Panc1 (cell line): ENCODE data around the gene ALG13. TPM values are rescaled to one million over a fixed set of nuclear protein-coding genes. Genes with fewer than 3 reads are reported as not detected.
"Not testable (repeated sequence)": the region's sequence is repeated elsewhere in the genome, so short reads cannot be mapped to it uniquely, and the experiment has no call there.

Source experiments
- ATAC-seq: fragments of 200-7000 bp; cut with Tn5 transposase; 2 replicates; pipeline ENCODE4 v1.9.1; 2020; ENCODE audit warnings: mild to moderate bottlenecking, moderate library complexity
- BruUV-seq: library from RNA; stranded (reverse); fragments of 400-500 nt; replicated peaks from 2 replicates; lab custom pipeline; 2021; lab: Mats Ljungman, UMichigan
- CTCF ChIA-PET: fragments of 300-600 bp; sonication (Branson Sonifier 250); formaldehyde crosslinking; loops from one replicate; lab custom pipeline; 2022; ENCODE audit warnings: antibody characterized with exemption; lab: Charles Lee
- POLR2A ChIA-PET: fragments of 300-600 bp; sonication (Branson Sonifier 250); formaldehyde crosslinking; loops from one replicate; lab custom pipeline; 2022; ENCODE audit warnings: antibody characterized with exemption; lab: Charles Lee
- DNase-seq: peaks from one replicate; pipeline ENCODE4 v3.0.0-alpha.2; 2010; ENCODE audit warnings: low read depth, low spot score
- H3K27ac ChIP-seq: 2 replicates; pipeline ENCODE4 v1.5.1; 2011; ENCODE audit warnings: mild to moderate bottlenecking, low read length, inconsistent platforms
- H3K27me3 ChIP-seq: fragments of 200-500 bp; sonication (Bioruptor generic); 2 replicates; pipeline ENCODE4 v1.6.0; 2014; ENCODE audit warnings: low read length, inconsistent platforms; ENCODE audit not compliant: control insufficient read depth, insufficient read depth
- H3K36me3 ChIP-seq: fragments of 200-500 bp; sonication (Bioruptor generic); 2 replicates; pipeline ENCODE4 v1.5.1; 2014; ENCODE audit warnings: inconsistent platforms, mild to moderate bottlenecking, low read length, moderate library complexity; ENCODE audit not compliant: control insufficient read depth, insufficient read depth
- H3K4me1 ChIP-seq: 2 replicates; pipeline ENCODE4 v1.5.1; 2011; ENCODE audit warnings: inconsistent platforms, mild to moderate bottlenecking, low read length, moderate library complexity; ENCODE audit not compliant: control insufficient read depth, insufficient read depth
- H3K4me3 ChIP-seq, 2 experiments: 2 replicates each; pipeline ENCODE4 v1.5.1; 2011 to 2012; ENCODE audit warnings: low read depth in 2 of 2, low read length in 2 of 2, mild to moderate bottlenecking in 2 of 2, inconsistent platforms in 1 of 2, moderate library complexity in 1 of 2
- H3K9me3 ChIP-seq: fragments of 200-500 bp; sonication (Bioruptor generic); 2 replicates; pipeline ENCODE4 v1.5.1; 2014; ENCODE audit warnings: low read depth, mild to moderate bottlenecking, inconsistent platforms, low read length, moderate library complexity; ENCODE audit not compliant: control insufficient read depth, insufficient read depth
- CTCF ChIP-seq: fragments of 450-650 bp; IDR thresholded peaks from 2 replicates; pipeline ENCODE4 v1.5.1; 2017; ENCODE audit warnings: mild to moderate bottlenecking
- POLR2AphosphoS5 ChIP-seq: IDR thresholded peaks from 2 replicates; pipeline ENCODE4 v1.6.1; 2012; ENCODE audit warnings: mild to moderate bottlenecking, low read depth, low read length, moderate library complexity
- SIN3A ChIP-seq: IDR thresholded peaks from 2 replicates; pipeline ENCODE4 v1.6.1; 2012; ENCODE audit warnings: low read depth, mild to moderate bottlenecking, low read length, moderate library complexity, borderline replicate concordance; ENCODE audit not compliant: insufficient read depth
- TCF7L2 ChIP-seq: IDR thresholded peaks from 2 replicates; pipeline ENCODE4 v1.6.1; 2011; ENCODE audit warnings: mild to moderate bottlenecking, low read depth, low read length, inconsistent platforms
- in situ Hi-C: cut with HindIII; loops from 2 replicates; pipeline ENCODE4 v1.10.0; 2016; ENCODE audit warnings: low sequenced_read_pairs, low pct_unique_long_range_greater_than_20kb
- intact Hi-C: fragments of 100-400 bp; cut with micrococcal nuclease; formaldehyde crosslinking; loops from one replicate; pipeline ENCODE4 v1.10.0; 2022; ENCODE audit not compliant: unreplicated experiment
- total RNA-seq: library from RNA; stranded (reverse); gene quantifications from one replicate; pipeline ENCODE4 v1.2.1, GENCODE V29; 2021; ENCODE audit not compliant: unreplicated experiment
- TF ChIP-seq, protein P1 (sequence below), 2 experiments: IDR thresholded peaks; 2 replicates each; pipeline ENCODE4 v1.6.1; 2011 to 2012; ENCODE audit warnings: low read depth in 2 of 2, control low read depth in 1 of 2, low read length in 1 of 2, mild to moderate bottlenecking in 1 of 2, moderate library complexity in 1 of 2; ENCODE audit not compliant: insufficient read depth in 1 of 2

The ALG13 gene
- total RNA-seq, 1 experiment from 2014 or later = 50.0 TPM

GRCh38 chrX:111641969-111642368 lies 39.0 kb upstream of the ALG13 start:
- Histone ChIP-seq H3K4me3 (no peak overlapping the region), H3K27me3 (no peaks in the 10 kb centered on the region), H3K4me1 (no peaks in the 10 kb centered on the region), H3K36me3 (no peaks in the 10 kb centered on the region), H3K27ac (no peak overlapping the region), H3K9me3 (no peaks in the 10 kb centered on the region)
- ChIA-PET POLR2A (no interaction called here), CTCF (no interaction called here)
- ATAC-seq (no peak), DNase-seq (no peak)
- in situ Hi-C loops (no loop called here), intact Hi-C loops (no loop called here)
- TF ChIP-seq SIN3A = no peak
- TF ChIP-seq POLR2AphosphoS5 = no peak
- no peak for TF ChIP-seq TCF7L2
- TF ChIP-seq CTCF = no peak
- TF ChIP-seq, protein P1, sequence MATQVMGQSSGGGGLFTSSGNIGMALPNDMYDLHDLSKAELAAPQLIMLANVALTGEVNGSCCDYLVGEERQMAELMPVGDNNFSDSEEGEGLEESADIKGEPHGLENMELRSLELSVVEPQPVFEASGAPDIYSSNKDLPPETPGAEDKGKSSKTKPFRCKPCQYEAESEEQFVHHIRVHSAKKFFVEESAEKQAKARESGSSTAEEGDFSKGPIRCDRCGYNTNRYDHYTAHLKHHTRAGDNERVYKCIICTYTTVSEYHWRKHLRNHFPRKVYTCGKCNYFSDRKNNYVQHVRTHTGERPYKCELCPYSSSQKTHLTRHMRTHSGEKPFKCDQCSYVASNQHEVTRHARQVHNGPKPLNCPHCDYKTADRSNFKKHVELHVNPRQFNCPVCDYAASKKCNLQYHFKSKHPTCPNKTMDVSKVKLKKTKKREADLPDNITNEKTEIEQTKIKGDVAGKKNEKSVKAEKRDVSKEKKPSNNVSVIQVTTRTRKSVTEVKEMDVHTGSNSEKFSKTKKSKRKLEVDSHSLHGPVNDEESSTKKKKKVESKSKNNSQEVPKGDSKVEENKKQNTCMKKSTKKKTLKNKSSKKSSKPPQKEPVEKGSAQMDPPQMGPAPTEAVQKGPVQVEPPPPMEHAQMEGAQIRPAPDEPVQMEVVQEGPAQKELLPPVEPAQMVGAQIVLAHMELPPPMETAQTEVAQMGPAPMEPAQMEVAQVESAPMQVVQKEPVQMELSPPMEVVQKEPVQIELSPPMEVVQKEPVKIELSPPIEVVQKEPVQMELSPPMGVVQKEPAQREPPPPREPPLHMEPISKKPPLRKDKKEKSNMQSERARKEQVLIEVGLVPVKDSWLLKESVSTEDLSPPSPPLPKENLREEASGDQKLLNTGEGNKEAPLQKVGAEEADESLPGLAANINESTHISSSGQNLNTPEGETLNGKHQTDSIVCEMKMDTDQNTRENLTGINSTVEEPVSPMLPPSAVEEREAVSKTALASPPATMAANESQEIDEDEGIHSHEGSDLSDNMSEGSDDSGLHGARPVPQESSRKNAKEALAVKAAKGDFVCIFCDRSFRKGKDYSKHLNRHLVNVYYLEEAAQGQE (IDR thresholded peaks at IDR 0.05; ENCODE audit: insufficient read depth in 1 of 2, low read depth in 2 of 2, low read length in 1 of 2) = no peak
- no TSS peak for BruUV-seq

- H3K27me3 ChIP-seq, H3K27ac ChIP-seq, BruUV-seq, POLR2A ChIA-PET, H3K9me3 ChIP-seq, CTCF ChIA-PET, H3K4me1 ChIP-seq, ATAC-seq, in situ Hi-C loops, H3K4me3 ChIP-seq, H3K36me3 ChIP-seq, intact Hi-C loops, DNase-seq: not testable (repeated sequence)
Observed at GRCh38 chrX:111645165-111645564, 35.8 kb upstream of the ALG13 start.

DNA sequence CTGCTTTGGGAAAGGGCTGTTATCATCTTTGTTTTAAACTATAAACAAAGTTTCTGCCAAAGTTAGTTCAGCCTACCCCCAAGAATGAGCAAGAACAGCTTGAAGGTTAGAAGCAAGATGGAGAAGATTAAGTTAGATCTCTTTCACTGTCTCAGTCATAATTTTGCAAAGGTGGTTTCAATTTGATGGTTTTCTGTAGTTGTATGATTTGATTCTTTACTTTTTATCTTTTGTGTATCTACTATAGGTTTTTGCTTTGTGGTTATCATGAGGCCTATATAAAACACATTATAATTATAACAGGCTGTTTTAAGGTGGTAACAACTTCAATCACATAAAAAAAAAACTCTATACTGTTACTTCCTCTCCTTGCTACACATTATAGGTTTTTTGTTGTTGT lies 35.4 kb upstream of the ALG13 start:
- no peaks in the 10 kb centered on the region for H3K4me1 ChIP-seq
- no peak overlapping the region for H3K4me3 ChIP-seq
- no peaks in the 10 kb centered on the region for H3K36me3 ChIP-seq
- no peaks in the 10 kb centered on the region for H3K9me3 ChIP-seq
- intact Hi-C loops (no loop called here), in situ Hi-C loops (no loop called here)
- DNase-seq (no peak), ATAC-seq (no peak)
- ChIA-PET POLR2A (no interaction called here), CTCF (no interaction called here)
- no peaks in the 10 kb centered on the region for H3K27me3 ChIP-seq
- no peak overlapping the region for H3K27ac ChIP-seq
- no TSS peak for BruUV-seq
- TF ChIP-seq SIN3A = no peak
- TF ChIP-seq, protein P1 (IDR thresholded peaks at IDR 0.05; ENCODE audit: insufficient read depth in 1 of 2, low read depth in 2 of 2, low read length in 1 of 2) = no peak
- TF ChIP-seq POLR2AphosphoS5 = no peak
